NCI-H2029 (cell line): Measurements from ENCODE around the gene HIBCH.
"Not testable (repeated sequence)": the region's sequence is repeated elsewhere in the genome, so short reads cannot be mapped to it uniquely, and the experiment has no call there.

Source experiments
- DNase-seq: peaks from one replicate; lab custom pipeline; 2025; lab: John Stamatoyannopoulos, UW

The HIBCH gene

GRCh38 chr2:190342611-190343010 is 23.0 kb upstream of the HIBCH start:
- DNase-seq, result peak; percentile 18

- DNase-seq, result peak; percentile 85
Observed at GRCh38 chr2:190340369-190340768, 20.7 kb upstream of the HIBCH start.

GRCh38 chr2:190339394-190339793 is 19.8 kb upstream of the HIBCH start:
- DNase-seq, result no peak

- DNase-seq, result no peak
Observed at GRCh38 chr2:190338453-190338852, 18.8 kb upstream of the HIBCH start.

- no peak for DNase-seq
Observed at GRCh38 chr2:190336420-190336819, 16.8 kb upstream of the HIBCH start.

GRCh38 chr2:190335584-190335983 is 16.0 kb upstream of the HIBCH start:
- not testable (repeated sequence) for DNase-seq

GRCh38 chr2:190335225-190335559 is 15.6 kb upstream of the HIBCH start:
- no peak for DNase-seq

GRCh38 chr2:190334479-190335224 is 15.0 kb upstream of the HIBCH start:
- DNase-seq, result no peak

- DNase-seq, result no peak
Observed at GRCh38 chr2:190333928-190334327, 14.3 kb upstream of the HIBCH start.

- no peak for DNase-seq
Observed at GRCh38 chr2:190333395-190333794, 13.8 kb upstream of the HIBCH start.

- no peak for DNase-seq
Observed at GRCh38 chr2:190328573-190329147, 9.0 kb upstream of the HIBCH start.

GRCh38 chr2:190327867-190328572 is 8.4 kb upstream of the HIBCH start:
- DNase-seq, result no peak

GRCh38 chr2:190325588-190325987 is 6.0 kb upstream of the HIBCH start:
- DNase-seq, result no peak

- no peak for DNase-seq
Observed at GRCh38 chr2:190323406-190323805, 3.8 kb upstream of the HIBCH start.

GRCh38 chr2:190320696-190321095 is 1.1 kb upstream of the HIBCH start:
- DNase-seq, result no peak

GRCh38 chr2:190318931-190319554 is 583 bp downstream of the HIBCH start:
- DNase-seq, result no peak

- DNase-seq, result no peak
Observed at GRCh38 chr2:190318514-190318913, 1.1 kb downstream of the HIBCH start.

GRCh38 chr2:190315273-190315672 is 4.4 kb downstream of the HIBCH start:
- no peak for DNase-seq

- no peak for DNase-seq
Observed at GRCh38 chr2:190313880-190314279, 5.7 kb downstream of the HIBCH start.

GRCh38 chr2:190312635-190313025 is 7.0 kb downstream of the HIBCH start:
- DNase-seq, result not testable (repeated sequence)

GRCh38 chr2:190311893-190312634 is 7.6 kb downstream of the HIBCH start:
- no peak for DNase-seq

- no peak for DNase-seq
Observed at GRCh38 chr2:190308031-190308430, 11.6 kb downstream of the HIBCH start.
